NCI-H2227 (cell line): ENCODE measurements around the gene ME2.
"Not testable (repeated sequence)": the region's sequence is repeated elsewhere in the genome, so short reads cannot be mapped to it uniquely, and the experiment has no call there.

Experiments used
- DNase-seq: peaks from one replicate; lab custom pipeline; 2025; ENCODE audit not compliant: unreplicated experiment; lab: John Stamatoyannopoulos, UW

ME2 gene

DNA sequence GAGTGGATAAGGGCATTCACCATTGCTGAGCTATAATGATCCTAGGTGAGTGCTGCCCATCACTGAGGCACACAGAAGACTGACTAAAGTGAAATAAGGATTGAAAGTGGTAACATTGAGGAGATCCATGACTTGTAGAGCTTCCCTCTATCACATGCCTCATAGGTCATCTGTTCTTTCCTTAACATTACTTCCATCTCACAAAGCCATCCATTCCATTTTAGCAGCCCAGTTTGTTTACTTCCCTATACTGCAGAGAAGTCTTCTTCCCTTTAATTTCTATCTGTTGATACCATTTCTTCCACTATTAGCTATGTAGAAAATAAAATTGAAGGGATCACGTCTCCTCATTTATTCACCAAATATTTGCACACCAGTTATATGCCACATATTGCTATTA, 32.1 kb downstream of the ME2 start:
- DNase-seq = no peak

DNA sequence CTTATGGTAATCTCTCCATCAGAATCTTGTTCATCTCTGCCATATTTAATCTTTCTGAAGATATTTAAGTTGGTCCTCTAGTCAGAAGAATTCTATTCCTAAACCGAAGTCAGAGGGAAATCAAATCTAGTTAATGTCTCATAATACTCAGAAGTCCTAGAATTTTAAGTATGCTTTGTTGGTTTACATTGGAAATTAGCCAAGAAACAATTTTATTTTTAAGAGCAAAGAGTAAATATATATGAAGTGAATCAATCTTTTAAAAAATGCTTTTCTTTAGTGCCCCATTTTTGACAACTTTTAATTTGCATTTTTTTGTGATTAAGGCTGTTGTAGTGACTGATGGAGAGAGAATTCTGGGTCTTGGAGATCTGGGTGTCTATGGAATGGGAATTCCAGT, 38.1 kb downstream of the ME2 start:
- DNase-seq = no peak

- DNase-seq = no peak
Measured at GRCh38 chr18:50918153-50918552, 39.2 kb downstream of the ME2 start.

DNA sequence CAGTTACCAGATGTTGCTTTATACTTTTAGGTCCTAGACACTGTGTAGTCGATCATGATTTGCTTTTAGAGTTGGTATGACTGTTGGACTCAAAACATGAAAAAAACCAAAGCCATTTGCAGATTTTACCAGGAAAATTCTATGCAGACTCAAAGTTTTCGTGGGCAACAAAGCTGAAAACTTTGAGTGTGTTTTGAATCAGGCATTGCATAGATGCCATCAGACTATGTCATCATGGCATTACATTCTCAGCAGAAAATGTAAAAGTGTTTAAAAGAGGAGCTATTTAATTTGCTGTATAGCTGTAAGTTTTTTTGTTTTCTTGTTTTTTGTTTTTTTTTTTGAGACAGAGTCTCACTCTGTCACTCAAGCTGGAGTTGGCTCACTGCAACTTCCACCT, 45.5 kb downstream of the ME2 start:
- no peak for DNase-seq

DNA sequence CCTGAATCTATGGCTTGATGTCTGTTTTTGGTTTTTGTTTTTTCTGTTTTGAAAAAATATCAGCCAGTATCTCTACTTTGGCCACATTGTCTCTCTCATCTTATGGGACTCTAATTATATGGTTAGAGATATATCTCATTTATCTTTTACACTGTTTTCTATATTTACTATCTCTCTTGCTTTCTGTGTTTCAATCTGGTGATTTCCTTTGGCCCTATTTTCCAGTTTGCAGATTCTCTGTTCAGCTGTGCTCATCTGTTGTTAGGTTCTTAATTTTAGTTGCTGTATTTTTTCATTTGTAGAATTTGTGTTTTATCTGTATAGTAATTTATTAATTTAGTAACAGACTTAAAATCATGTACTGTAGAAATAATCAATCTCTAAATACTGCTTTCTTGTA, 47.6 kb downstream of the ME2 start:
- no peak for DNase-seq

DNA sequence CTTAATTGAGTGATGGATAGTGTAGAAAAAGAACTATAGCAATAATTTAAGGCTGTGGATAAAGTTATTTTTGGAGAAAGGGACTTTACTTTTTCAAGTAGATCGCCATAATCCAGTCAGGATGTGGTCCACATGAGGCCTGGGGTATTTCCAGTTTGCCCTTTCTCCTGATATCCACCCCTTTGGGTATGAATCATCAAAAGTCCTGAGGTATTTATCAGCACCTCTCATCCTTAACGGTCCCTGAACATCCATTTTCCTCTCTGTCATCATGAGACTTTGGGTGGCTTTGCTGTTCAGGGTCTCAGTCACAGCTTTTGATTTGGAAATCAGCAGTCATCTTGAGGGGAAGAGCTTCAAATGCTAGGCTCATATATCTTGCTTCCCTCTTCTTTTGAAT, 49.6 kb downstream of the ME2 start:
- no peak for DNase-seq

- DNase-seq = no peak
Measured at GRCh38 chr18:50933684-50934083, 54.8 kb downstream of the ME2 start.

DNA sequence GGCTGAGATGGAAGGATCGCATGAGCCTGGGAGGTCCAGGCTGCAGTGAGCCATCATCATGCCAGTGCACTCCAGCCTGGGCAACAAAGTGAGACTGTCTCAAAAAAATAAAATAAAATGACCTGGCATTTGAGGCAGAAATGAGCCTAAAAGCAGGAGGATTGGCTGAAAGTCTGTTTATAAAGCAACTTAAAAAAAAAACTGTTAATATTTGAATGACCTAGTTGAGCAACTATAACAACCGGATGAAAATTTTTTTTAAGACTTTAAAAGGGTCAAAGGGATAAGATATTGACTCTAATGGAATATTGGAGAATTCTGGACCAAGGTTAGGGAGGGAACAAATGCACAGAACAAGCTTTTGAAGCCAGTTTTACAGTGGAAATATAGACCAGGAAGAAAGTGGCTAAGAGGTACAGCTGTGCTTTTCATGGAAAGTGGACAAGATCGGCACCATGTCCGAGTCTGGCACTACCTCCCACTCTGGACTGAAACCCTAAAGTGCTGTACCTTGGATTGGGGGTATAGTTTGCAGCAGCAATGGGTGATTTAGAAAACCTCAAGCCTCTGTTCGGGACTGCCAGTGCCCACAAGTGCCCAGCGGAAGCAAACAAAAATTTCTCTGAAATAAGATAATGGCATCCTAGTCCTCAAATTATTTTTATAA, 55.8 kb downstream of the ME2 start:
- no peak for DNase-seq

GRCh38 chr18:50935493-50936191, 56.7 kb downstream of the ME2 start:
- DNase-seq = no peak

DNA sequence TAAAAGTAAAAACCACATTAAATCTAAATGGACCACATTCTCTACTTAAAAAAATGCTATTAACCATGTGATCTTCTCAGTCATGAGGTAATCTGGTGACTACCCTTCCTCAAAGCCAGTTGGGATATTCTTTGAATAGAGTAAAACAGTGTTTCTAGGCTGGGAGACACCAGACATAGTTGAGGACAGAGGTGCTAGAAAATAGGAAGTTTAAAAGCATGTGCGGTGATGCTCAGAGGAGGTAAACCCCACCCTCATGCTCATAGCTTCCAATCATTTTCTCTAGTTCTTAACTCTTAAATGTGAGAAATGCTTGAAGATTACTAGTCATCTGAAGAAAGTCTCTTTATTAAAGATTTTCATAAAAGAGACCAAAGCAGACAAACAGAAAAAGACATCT, 58.3 kb downstream of the ME2 start:
- DNase-seq = no peak

DNA sequence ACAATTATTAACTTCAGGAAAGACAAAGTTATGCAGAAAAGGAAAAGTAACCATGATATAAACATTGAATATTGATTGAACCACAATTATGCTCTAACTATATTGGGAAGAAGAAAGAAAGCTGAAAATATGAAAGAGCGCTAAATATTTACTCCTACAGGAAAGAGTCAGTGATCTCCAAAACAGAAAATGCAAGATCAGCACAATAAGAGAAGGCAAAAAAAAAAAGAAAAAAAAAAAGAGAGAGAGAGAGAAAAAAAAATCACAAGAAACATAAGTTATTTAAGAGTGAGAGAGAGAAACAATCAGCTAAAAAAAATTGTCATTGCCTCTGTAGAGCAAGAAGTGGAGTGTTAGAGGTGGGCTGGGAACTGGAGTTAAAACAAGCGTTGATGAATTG, 60.0 kb downstream of the ME2 start:
- no peak for DNase-seq

DNA sequence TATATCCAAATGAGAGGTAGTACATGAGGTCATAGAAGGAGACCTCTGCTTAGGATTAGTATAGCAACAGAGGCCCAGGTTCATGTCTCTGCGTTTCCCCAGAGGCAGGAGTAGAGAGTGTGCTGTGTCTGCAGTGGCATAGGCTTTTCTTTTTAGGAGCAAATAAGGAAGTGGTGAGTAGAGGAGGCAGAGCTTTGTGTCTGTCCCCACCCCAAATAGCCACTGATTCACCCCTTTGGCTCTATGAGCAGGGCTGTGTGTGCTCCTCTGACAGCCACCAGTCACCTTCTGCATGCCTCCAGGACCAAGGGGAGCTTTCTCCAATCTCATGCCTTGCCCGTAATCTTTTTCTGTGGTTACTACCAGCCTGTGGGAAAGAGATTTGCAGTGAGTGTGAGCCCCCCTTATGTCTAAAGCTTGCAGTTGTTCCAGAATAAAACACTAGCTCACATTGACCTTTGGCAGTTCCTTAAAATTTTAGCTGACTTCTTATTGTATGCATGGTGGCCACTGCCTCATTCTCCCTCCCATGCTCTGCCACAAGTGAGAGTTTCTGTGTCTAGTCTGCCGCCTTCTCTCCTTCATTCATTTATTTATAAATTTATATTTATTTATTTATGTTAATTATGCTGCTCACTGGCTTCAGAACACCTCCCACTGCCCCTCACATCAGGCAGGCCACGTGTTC, 65.5 kb downstream of the ME2 start:
- DNase-seq = no peak

- not testable (repeated sequence) for DNase-seq
Measured at GRCh38 chr18:50945918-50946317, 67.0 kb downstream of the ME2 start.

DNA sequence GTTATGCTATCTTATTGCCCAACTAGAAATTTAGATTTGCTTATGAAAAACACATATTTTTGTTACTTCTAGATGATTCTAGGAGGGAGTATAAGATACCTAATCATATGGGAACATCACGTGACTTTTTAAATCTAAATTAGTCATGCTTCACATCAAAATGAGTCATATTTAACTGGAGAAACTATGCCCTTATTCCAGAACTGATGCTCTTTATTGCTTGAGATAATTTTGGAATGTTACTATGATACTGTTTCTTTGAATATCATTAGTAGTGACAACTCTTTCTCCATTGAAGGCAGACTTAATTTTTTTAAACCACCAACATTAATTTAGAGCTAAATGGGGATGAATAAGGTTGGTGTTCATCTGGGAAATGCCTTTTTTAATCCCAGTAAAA, 69.0 kb downstream of the ME2 start:
- DNase-seq = no peak

GRCh38 chr18:50949185-50949584, 70.3 kb downstream of the ME2 start:
- DNase-seq = no peak

GRCh38 chr18:50950626-50951025, 71.7 kb downstream of the ME2 start:
- DNase-seq = no peak

DNA sequence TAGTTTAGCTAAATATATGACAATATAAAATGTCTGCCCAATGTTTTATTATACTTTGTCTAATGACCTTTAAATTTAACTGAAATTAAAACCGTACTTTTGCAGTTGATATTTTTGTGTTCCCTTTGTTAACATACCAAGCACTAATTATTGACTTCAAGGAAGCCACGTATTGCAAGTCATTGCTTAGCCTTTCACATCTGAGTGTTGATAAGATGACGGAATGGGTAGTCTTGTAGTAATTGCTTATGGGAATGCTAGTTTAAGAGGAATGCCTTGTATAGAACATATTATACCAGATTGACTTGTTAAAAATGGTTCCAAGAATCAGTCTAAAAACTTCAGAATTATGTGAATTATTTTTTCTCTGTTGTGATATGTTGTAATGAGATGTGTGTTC, 74.9 kb downstream of the ME2 start:
- DNase-seq = no peak

- no peak for DNase-seq
Measured at GRCh38 chr18:50955253-50955652, 76.3 kb downstream of the ME2 start.

DNA sequence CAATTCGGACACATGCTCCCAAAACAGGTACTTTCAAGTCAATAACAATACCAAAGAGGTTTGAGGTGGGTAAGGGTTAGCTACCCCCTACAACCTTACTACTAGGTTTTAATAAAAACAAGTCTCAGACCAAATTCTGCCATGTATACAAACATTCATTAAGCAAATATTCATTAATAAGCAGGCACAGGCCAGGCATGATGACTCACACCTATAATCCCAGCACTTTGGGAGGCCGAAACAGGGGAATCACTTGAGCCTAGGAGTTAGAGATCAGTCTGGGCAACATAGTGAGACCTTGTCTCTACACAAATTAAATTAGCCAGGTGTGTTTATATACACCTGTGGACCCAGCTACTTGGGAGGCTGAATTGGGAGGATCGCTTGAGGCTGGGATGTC, 77.2 kb downstream of the ME2 start:
- no peak for DNase-seq

GRCh38 chr18:50961974-50962373, 83.1 kb downstream of the ME2 start:
- no peak for DNase-seq

- DNase-seq = peak; percentile 92
Measured at GRCh38 chr18:50967714-50968661, 89.1 kb downstream of the ME2 start, which contains the start of gene ELAC1. Gene ELAC1 (plus strand): TSS chr18:50968040. CDS start chr18:50974405, 6,365 bp downstream.
